Heart right ventricle (tissue), 16 donors: ENCODE results near the gene LRP5. TPM values are rescaled to one million over a fixed set of nuclear protein-coding genes. Genes with fewer than 3 reads are reported as not detected.
"Not testable (repeated sequence)": the region's sequence is repeated elsewhere in the genome, so short reads cannot be mapped to it uniquely, and the experiment has no call there.

Experiments
- ATAC-seq, 8 donors: fragments of 200-7000 bp; cut with Tn5 transposase; one replicate each; pipeline ENCODE4 v1.9.1; 2020; ENCODE audit warnings: mild to moderate bottlenecking in 8 of 8, moderate library complexity in 8 of 8, moderate number of reproducible peaks in 1 of 8
- DNase-seq, 2 donors: peaks; one replicate each; pipeline ENCODE4 v3.0.0-alpha.2; 2020
- H3K27ac ChIP-seq, 10 donors: fragments of 200-600 bp; sonication (generic) in 2 of 10; one replicate each; pipeline versions ENCODE4 v1.5.0 to v1.8.0; 2020 to 2022; ENCODE audit warnings: mild to moderate bottlenecking in 3 of 10
- H3K27me3 ChIP-seq, 7 donors: fragments of 200-600 bp; one replicate each; pipeline ENCODE4 v1.8.0; 2021 to 2022; ENCODE audit warnings: mild to moderate bottlenecking in 2 of 7
- H3K36me3 ChIP-seq, 9 donors: fragments of 200-600 bp; sonication (generic) in 1 of 9; one replicate each; pipeline versions ENCODE4 v1.5.0 to v1.8.0; 2020 to 2022; ENCODE audit warnings: mild to moderate bottlenecking in 2 of 9
- H3K4me1 ChIP-seq, 9 donors: fragments of 200-600 bp; sonication (generic) in 1 of 9; one replicate each; pipeline versions ENCODE4 v1.5.0 to v1.8.0; 2020 to 2022; ENCODE audit warnings: mild to moderate bottlenecking in 4 of 9
- H3K4me3 ChIP-seq, 10 donors: fragments of 200-600 bp; sonication (generic) in 2 of 10; one replicate each; pipeline versions ENCODE4 v1.5.0 to v1.8.0; 2020 to 2022; ENCODE audit warnings: mild to moderate bottlenecking in 7 of 10, moderate library complexity in 2 of 10
- H3K9me3 ChIP-seq, 11 donors: fragments of 200-600 bp in 10 of 11; sonication (generic) in 2 of 11; one replicate each; pipeline versions ENCODE4 v1.5.0 to v1.8.0; 2013 to 2022; ENCODE audit warnings: mild to moderate bottlenecking in 2 of 11, control low read depth in 1 of 11, moderate library complexity in 1 of 11
- WGBS, 2 donors: extraction: QIAGEN DNeasy Blood & Tissue Kit; methylation state at CpG; one replicate each; pipeline ENCODE4 v1.1.7; 2013; ENCODE audit warnings: inconsistent platforms in 1 of 2; 5-methylcytosine and 5-hydroxymethylcytosine counted together
- intact Hi-C, 10 donors: fragments of 100-400 bp; cut with DNase I; formaldehyde crosslinking; loops; one replicate each; pipeline versions ENCODE4 v1.11.1 to v1.14.2; 2022
- polyA plus RNA-seq, 2 donors: library from polyadenylated mRNA; stranded (reverse); fragments of 200-250 nt; gene quantifications; one replicate each; pipeline ENCODE4 v1.2.3, GENCODE V29; 2013
- total RNA-seq, 10 donors: library from RNA; stranded (reverse); fragmentation: NEBNext Ultra II Directional in 3 of 10; extraction: Animal tissue kit (Norgen Biotek cat#: 25700) in 3 of 10; gene quantifications; one replicate each; pipeline versions ENCODE4 v1.2.1 to v1.2.4, GENCODE V29; 2021 to 2023
- TF ChIP-seq, protein P1 (sequence below), 9 donors: fragments of 200-600 bp; sonication (generic) in 2 of 9; IDR thresholded peaks; one replicate each; pipeline versions ENCODE4 v1.5.0 to v1.8.0; 2021 to 2022; ENCODE audit warnings: antibody characterized with exemption in 9 of 9, mild to moderate bottlenecking in 5 of 9, moderate library complexity in 1 of 9
- donor health status: Arrhythmogenic right ventricular cardiomyopathy.
- donor health status: ischemic (EF 13 %, LVEDD 7.1; RV severe dilation, severe dysfunction).
- donor health status: healthy with polysubstance abuse.
- donor health status: DM: no; HTN: yes; CAD: no.
- donor health status: DM: no; HTN: no; CAD: no.
- donor health status: ischemic (EF 25% LVEDD 6.9; RV normal size, moderate dysfunction).
- donor health status: ischemic (EF 25% LVEDD 5.7; RV mildly dilated, moderate dysfunction).
- donor health status: healthy.
- donor health status: DM: yes; HTN: yes; CAD: no.
- donor health status: Ischemic cardiomyopathy.
- donor health status: ischemic (EF 35%, LVEDD 5.7; RV mildly dilated, moderate dysfunction).
- donor health status: nonischemic (EF 11% LVEDD 7.7; RV severe dilation, severe dysfunction).
- donor health status: DM: yes; HTN: yes; CAD: no.
- donor health status: PGD.
- donor health status: ischemic (EF 29% LVEDD 5.4; RV normal size, mild dysfunction).
- donor health status: nonischemic (EF 23%, LVEDD 6.1; RV moderate dilation, normal function).

The LRP5 gene
- total and polyA plus RNA-seq, 12 donors: 23.2 to 73.3 (median 46.3) TPM

DNA sequence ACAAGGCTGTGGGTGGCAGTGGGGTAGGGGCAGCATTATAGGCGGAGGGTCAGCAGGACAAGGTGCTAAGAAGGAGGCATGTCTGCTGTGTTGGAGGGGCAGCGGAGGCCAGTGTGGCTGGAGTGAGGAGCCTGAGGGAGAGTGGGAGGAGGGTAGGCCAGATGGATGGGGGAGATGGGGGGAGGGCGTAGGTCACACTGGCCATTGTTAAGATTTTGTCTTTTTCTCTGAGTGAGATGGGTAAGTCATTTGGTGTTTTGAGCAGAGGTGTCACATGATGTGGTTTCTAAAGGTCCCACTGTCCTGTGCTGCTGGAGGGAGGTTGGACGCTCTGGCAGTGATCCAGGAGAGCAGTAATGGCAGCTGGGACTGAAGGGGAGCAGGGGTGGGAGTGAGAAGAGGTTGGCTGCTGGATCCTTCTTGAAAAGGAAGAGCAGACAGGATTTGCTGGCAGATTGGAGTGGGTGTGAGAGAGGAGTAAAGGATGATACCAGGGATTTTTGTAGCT is 158.0 kb downstream of the LRP5 start:
- H3K27me3 ChIP-seq: no peaks in the 10 kb centered on the region
- peak overlapping the region in 1 of 10 donors; percentile 24 for H3K27ac ChIP-seq
- H3K36me3 ChIP-seq: no peaks in the 10 kb centered on the region
- H3K4me1 ChIP-seq: peaks cover 11 to 94% (median 88%) of the 10 kb centered on the region in 9 donors
- H3K4me3 ChIP-seq: no peak overlapping the region
- ATAC-seq (peak in 6 of 8 donors; percentile 27 to 78 (median 52)), DNase-seq (no peak)
- intact Hi-C loops: loop anchor here in 1 of 10 donors (10.0 kb wide), 1 partner anchor 124 kb away; no protein-coding TSS in a partner anchor
- H3K9me3 ChIP-seq: no peaks in the 10 kb centered on the region
- TF ChIP-seq, protein P1, sequence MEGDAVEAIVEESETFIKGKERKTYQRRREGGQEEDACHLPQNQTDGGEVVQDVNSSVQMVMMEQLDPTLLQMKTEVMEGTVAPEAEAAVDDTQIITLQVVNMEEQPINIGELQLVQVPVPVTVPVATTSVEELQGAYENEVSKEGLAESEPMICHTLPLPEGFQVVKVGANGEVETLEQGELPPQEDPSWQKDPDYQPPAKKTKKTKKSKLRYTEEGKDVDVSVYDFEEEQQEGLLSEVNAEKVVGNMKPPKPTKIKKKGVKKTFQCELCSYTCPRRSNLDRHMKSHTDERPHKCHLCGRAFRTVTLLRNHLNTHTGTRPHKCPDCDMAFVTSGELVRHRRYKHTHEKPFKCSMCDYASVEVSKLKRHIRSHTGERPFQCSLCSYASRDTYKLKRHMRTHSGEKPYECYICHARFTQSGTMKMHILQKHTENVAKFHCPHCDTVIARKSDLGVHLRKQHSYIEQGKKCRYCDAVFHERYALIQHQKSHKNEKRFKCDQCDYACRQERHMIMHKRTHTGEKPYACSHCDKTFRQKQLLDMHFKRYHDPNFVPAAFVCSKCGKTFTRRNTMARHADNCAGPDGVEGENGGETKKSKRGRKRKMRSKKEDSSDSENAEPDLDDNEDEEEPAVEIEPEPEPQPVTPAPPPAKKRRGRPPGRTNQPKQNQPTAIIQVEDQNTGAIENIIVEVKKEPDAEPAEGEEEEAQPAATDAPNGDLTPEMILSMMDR (IDR thresholded peaks at IDR 0.05): no peak
- 67 to 74% methylated on average over 4 of the region's 4 CpGs for WGBS, 2 donors

DNA sequence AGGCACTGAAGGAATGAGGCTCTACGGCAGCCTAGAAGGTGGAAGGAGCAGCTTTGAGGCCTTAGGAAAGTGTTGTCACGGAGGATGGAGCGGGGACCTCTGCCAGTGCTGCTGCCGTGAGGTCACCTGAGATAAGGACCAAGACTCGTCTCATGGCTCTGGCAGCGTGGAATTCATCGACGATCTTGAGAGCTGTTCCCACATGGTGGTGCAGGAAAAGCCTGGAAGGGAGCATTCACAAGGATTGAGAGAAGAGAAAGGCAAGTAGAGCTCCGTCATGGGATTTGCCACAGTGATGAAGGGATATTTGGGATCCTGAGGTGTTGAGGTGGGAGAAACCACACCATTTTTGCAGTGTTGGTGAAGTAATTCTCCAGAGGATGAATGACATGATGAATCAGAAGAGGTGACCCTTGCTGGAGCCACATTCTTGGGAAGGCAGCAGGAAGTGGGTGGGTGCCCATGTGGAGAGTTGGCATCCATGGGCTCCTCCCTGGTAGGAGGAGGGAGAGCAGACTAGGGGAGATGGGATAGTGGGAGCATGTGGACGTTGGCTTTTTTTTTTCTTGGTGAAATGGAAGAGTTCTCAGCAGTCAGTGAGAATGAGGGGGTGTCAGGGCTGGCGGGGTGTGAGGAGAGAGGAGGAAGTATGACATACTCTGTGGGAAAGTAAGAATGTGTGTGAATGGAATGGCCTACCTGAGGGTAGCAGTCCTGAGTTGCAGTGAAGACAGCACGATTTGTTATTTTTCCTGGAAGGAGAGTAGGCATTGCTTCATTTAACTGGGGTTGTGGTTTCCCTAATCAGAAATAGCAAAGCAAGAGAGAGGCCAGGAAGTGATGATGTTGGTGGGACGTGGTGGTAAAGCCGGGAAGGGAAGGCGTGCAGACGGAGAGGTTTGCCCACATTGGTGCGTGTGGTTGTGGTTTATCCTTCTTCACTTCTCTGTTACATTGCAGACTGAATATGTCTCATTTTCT is 159.3 kb downstream of the LRP5 start:
- DNase-seq (no peak), ATAC-seq (peak in 5 of 8 donors; percentile 21 to 50 (median 27))
- Histone ChIP-seq H3K27ac (peak overlapping the region in 1 of 10 donors; percentile 63), H3K9me3 (no peaks in the 10 kb centered on the region), H3K4me3 (no peak overlapping the region), H3K27me3 (no peaks in the 10 kb centered on the region), H3K4me1 (peaks cover 11 to 83% (median 78%) of the 10 kb centered on the region in 9 donors), H3K36me3 (peaks cover 0 to 3% (median 0%) of the 10 kb centered on the region in 9 donors)
- TF ChIP-seq, protein P1 (IDR thresholded peaks at IDR 0.05): no peak
- intact Hi-C loops: loop anchor here in 1 of 10 donors (10.0 kb wide), 1 partner anchor 123 kb away; no protein-coding TSS in a partner anchor
- WGBS, 2 donors: 68 to 73% methylated on average over 17 of the region's 17 CpGs

DNA sequence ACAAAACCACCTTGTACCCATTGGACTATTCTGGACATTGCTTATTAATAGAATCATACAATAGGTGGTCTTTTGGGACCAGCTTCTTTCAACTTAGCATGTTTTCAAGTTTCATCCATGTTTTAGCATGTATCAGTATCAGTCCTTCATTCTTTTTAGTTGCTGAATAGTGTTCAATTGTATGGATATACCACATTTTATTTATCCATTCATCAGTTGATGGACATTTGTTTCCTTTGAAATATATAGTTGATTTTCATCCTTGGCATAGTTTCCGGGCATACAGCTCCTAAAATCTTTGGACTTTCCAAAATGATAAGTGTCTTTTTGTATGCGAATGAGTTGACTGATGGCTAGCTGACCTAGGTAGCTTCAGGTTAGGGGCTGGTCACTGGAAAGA is 160.4 kb downstream of the LRP5 start:
- DNase-seq: no peak
- Histone ChIP-seq H3K27ac (no peak overlapping the region), H3K36me3 (peaks cover 0 to 4% (median 0%) of the 10 kb centered on the region in 9 donors), H3K4me1 (peaks cover 9 to 81% (median 67%) of the 10 kb centered on the region in 9 donors), H3K4me3 (no peak overlapping the region), H3K9me3 (no peaks in the 10 kb centered on the region), H3K27me3 (no peaks in the 10 kb centered on the region)
- TF ChIP-seq, protein P1 (IDR thresholded peaks at IDR 0.05): no peak
- 96 to 97% methylated on average over 2 of the region's 2 CpGs for WGBS, 2 donors
- intact Hi-C loops: loop anchor here in 1 of 10 donors (10.0 kb wide), 1 partner anchor 122 kb away; no protein-coding TSS in a partner anchor
- no peak for ATAC-seq

DNA sequence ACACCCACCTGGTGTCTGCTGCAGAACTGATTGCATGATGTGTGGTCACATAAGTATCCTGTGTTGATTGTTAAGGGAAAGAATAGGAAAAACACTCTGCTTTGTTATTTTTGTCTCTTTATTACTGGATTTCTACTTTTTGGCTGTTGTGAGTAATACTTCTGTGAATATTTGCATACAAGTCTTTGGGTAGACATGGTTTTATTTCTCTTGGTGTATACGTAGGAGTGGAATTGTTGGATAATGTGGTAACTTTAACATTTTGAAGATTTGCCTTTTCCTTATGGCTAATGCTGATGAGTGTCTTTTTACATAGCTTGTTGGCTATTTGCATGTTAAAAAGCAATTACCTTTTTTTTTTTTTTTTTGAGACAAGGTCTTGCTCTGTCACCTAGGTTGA is 161.3 kb downstream of the LRP5 start:
- no peaks in the 10 kb centered on the region for H3K9me3 ChIP-seq
- no peaks in the 10 kb centered on the region for H3K27me3 ChIP-seq
- H3K4me1 ChIP-seq: peaks cover 9 to 74% (median 58%) of the 10 kb centered on the region in 9 donors
- 70 to 82% methylated on average over 1 of the region's 1 CpG for WGBS, 2 donors
- no peak for DNase-seq
- H3K27ac ChIP-seq: no peak overlapping the region
- TF ChIP-seq, protein P1 (IDR thresholded peaks at IDR 0.05): no peak
- ATAC-seq: no peak
- intact Hi-C loops: loop anchor here in 1 of 10 donors (10.0 kb wide), 1 partner anchor 121 kb away; no protein-coding TSS in a partner anchor
- no peak overlapping the region for H3K4me3 ChIP-seq
- H3K36me3 ChIP-seq: peaks cover 0 to 4% (median 0%) of the 10 kb centered on the region in 9 donors

DNA sequence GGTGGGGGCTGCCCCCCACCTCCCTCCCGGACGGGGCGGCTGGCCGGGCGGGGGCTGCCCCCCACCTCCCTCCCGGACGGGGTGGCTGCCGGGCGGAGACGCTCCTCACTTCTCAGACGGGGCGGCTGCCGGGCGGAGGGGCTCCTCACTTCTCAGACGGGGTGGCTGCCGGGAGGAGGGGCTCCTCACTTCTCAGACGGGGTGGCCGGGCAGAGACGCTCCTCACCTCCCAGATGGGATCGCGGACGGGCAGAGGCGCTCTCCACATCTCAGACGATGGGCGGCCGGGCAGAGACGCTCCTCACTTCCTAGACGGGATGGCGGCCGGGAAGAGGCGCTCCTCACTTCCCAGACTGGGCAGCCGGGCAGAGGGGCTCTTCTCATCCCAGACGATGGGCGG is 163.2 kb downstream of the LRP5 start:
- intact Hi-C loops: loop anchor here in 1 of 10 donors (10.0 kb wide), 1 partner anchor 119 kb away; no protein-coding TSS in a partner anchor
- H3K4me3 ChIP-seq, DNase-seq, H3K27me3 ChIP-seq, ATAC-seq, H3K9me3 ChIP-seq, H3K36me3 ChIP-seq, H3K27ac ChIP-seq: not testable (repeated sequence)
- peaks cover 8 to 72% (median 55%) of the 10 kb centered on the region in 9 donors for H3K4me1 ChIP-seq
- 90 to 95% methylated on average over 15 to 31 of the region's 34 CpGs for WGBS, 2 donors
